Frontal cortex (tissue), 4 donors: ENCODE measurements around the gene CCR1. TPM values are rescaled to one million over a fixed set of nuclear protein-coding genes. Genes with fewer than 3 reads are reported as not detected.
"Not testable (repeated sequence)": the region's sequence is repeated elsewhere in the genome, so short reads cannot be mapped to it uniquely, and the experiment has no call there.

Experiments
- DNase-seq, 2 donors: peaks; one replicate each; pipeline ENCODE4 v3.0.0; 2012; ENCODE audit warnings: low spot score in 2 of 2
- FAIRE-seq: peaks from 2 replicates; lab custom pipeline; 2012; peaks lifted over from hg19 to GRCh38; lab: Jason Lieb, UNC
- total RNA-seq: library from RNA; depleted of rRNA; stranded (reverse); fragments of >200 nt; gene quantifications from one replicate; pipeline ENCODE4 v1.2.3, GENCODE V29; 2014
- donor health status: control.
- donor health status: control.
- donor health status: control.

CCR1 gene
- total RNA-seq, 1 donor from 2014 or later: 1.6 TPM

DNA sequence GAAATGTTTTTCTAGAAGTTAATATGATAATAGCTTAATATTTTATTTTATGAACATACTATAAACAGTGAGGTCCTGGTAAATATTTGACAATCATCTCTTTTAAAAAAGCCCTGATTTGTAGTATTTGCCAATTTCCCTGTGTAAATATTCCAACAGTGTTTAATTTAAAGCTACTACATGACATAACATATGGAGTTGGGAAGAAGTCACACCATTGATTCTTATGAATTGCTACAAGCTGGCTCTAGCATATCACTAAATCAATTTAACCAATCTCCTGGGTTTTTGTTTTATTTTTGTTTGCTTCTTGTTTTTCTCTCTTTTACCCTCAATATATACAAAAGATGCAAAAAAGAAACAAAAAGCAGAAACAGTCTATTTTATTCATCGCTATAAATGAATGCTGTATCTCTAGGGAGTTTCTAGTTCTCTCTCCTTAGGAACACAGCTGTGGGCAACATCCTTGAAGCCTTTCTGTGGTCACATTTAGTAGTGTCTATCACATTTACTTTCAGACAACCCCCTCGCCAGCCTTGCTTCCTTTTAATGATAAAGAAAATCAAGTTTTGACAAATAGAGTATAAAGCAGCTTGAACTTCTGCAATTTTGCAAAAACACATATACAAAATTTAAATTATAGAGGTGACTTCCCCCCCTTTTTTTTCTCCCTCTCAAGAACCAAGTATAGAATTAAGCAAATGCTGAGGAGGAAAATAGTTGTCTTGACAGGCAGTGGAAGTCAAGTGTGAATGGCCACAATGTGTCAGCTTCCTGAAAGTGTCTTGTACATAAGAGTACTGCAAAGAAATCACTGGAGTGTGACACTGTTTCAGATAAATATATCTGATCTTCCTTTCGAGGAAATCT lies 21.4 kb downstream of the CCR1 start:
- FAIRE-seq (no peak), DNase-seq (no peak)

DNA sequence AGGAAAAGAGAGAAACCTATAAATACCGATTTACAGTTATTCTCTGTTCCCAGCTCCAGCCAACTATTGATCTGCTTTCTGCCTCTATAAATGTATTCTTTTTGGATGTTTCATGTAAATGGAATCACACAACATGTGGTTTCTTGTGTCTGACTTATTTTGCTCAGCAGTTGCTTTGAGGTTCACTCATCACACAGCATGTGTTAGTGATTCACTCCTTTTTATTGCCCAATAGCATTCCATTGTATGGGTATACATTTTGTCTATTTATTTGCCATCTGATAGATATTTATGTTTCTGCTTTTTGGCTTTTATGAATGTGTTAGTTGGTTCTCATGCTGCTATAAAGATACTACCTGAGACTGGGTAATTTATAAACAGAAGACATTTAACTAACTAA lies 23.6 kb downstream of the CCR1 start:
- FAIRE-seq: no peak
- DNase-seq: no peak

DNA sequence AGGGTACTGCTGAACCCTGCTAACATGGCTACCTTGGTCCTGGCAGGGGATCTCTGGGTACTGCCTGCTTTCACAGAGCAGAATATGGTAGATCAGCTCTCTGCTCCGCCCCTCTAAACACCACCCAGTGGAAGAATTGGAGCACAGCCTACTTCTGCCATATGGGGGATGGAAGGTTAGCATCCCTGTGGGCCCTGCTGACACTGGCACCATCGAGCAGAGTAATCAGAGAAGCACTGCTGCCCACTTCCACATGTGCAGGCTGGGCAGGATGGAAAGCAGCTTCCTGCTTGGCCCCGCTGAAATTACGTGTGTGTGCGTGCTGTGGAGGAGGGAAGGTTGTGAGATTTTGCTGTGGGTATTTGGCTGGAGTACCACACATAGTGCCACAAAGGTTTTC lies 24.8 kb downstream of the CCR1 start:
- no peak for DNase-seq
- no peak for FAIRE-seq

DNA sequence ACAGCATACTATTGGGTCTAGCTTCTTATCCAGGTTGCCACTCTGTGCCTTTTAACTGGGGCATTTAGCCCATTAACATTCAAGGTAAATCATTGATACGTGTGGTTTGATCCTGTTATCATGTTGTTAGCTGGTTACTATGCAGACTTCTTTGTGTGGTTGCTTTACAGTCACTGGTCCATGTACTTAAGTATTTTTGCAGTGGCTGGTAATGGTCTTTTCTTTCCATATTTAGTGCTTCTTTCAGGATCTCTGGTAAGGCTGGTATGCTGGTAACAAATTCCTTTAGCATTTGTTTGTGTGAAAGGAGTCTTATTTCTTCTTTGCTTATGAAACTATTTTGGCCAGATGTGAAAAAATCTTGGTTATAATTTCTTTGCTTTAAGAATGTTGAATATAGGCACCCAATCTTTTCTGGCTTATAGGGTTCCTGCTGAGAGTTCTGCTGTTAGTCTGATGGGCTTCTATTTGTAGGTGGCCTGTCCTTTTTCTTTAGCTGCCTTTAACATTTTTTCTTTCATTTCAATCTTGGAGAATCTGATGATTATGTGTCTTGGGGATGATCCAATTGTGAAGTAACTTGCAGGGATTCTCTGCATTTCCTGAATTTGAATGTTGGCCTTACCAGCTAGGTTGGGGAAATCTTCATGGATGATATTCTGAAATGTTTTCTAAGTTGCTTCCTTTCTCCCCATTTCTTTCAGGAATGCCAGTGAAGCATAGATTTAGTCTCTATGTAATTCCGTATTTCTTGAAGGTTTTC lies 39.3 kb downstream of the CCR1 start:
- no peak for DNase-seq

DNA sequence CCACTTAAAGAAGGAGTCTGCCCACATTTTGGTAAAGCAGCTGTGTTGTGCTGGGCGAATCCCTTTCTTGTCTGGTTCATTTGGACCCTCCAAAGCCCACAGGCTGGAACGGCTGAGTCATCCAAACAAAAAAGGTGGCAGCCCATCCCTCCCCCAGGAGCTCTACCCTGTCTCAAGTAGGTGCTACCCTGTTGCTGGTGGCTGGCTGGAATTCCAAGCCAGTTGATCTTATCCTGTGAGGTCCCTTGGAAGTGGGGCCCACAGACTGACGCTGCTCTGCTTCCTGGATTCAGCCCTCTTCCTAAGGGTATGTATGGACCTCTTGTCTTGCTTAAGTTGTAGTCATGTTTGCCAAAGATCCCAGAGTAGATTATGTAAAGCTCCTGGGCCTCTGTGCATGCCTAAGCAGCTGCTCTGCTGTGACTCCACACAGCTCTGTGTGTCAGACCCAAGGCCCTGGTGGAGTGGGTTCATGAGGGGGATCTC lies 44.5 kb downstream of the CCR1 start:
- FAIRE-seq (no peak), DNase-seq (no peak)

More for the DNA sequence above, 39.3 kb downstream of the CCR1 start:
- FAIRE-seq: no peak

DNA sequence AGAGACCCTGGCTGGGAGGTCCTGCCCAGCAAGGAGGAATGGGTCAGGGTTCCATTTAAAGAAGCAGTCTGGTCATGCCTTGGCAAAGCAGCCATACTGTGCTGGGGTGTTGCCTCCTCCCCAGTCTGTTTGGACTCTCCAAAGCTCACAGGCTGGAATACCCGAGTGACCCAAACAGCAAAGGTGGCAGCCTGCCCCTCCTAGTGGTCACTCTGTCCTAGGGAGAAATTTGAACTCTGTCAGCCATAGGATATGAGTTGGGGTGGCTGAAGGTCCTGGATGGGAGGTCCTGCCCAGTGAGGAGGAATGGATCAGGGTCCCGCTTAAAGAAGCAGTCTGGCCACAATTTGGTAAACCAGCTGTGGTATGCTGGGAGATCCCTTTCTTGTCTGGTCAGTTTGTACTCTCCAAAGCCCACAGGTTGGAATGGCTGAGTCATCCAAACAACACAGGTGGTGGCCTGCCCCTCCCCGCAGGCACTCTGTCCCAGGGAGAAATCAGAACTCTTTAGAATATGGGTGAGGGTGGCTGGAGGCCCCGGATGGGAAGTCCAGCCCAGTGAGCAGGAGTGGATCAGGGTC lies 45.0 kb downstream of the CCR1 start:
- no peak for FAIRE-seq
- no peak for DNase-seq

DNA sequence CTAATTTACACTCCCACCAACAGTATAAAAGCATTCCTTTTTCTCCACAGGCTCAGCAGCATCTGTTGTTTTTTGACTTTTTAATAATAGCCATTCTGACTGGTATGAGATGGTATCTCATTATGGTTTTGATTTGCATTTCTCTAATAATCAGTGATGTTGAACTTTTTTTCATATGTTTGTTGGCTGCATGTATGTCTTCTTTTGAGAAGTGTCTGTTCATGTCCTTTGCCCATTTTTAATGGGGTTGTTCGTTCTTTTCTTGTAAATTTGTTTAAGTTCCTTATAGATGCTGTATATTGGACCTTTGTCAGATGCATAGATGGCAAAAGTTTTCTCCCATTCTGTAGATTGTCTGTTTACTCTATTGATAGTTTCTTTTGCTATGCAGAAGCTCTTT lies 50.4 kb downstream of the CCR1 start:
- FAIRE-seq, DNase-seq: not testable (repeated sequence)

DNA sequence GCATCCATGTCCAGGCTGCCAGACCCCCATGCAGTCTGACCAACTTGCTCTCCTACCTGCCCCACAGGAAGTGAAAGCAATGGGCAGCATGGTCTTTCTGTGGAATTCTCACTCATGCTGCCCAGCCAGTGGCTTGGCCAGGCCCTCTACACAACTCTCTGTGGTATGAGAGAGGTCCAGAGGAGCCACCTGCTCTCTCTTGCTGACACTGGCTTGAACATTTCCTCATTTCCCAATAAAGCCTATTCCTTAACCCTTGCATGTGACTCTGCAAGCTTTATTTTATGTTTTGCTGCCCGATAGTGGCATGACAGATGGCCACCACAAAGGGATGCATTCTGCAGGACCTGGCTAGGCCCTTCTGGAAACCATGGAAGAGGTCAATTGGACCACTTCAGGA lies 53.8 kb downstream of the CCR1 start:
- DNase-seq (no peak), FAIRE-seq (no peak)

Other genes starting within 250 kb of the CCR1 start
- 1.2 TPM for gene FYCO1, start 212.5 kb downstream of the CCR1 start, total RNA-seq
- not detected for gene XCR1, start 180.8 kb downstream of the CCR1 start, total RNA-seq
- not detected for gene CCR3, start 34.1 kb upstream of the CCR1 start, total RNA-seq
- 0.41 TPM for gene CCR2, start 145.8 kb upstream of the CCR1 start, total RNA-seq
- gene CCR5, start 162.6 kb upstream of the CCR1 start, total RNA-seq: under 0.01 TPM
- 0.41 TPM for gene CCRL2, start 198.9 kb upstream of the CCR1 start, total RNA-seq